HG03571 (cell line): ENCODE measurements around the gene CTDSP1.

Experiments
- ATAC-seq: cut with Tn5 transposase; IDR thresholded peaks from one replicate; pipeline ENCODE4 v1.9.1; 2021; ENCODE audit not compliant: unreplicated experiment

The CTDSP1 gene

DNA sequence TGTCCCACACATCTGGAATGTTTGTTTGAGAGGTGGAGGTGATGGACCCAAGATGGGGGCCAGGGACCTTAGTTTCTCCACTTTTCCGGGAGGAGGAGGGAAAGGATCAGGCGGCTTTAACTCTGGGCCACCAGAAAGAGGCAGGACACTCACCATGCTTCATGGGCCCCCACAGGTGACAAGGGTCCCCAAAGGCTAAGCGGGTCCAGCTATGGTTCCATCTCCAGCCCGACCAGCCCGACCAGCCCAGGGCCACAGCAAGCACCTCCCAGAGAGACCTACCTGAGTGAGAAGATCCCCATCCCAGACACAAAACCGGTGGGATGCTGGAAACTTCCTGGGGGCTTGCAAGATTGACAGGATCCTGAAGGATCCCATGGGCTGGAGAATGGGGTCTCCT lies 16.9 kb upstream of the CTDSP1 start:
- no peak for ATAC-seq

DNA sequence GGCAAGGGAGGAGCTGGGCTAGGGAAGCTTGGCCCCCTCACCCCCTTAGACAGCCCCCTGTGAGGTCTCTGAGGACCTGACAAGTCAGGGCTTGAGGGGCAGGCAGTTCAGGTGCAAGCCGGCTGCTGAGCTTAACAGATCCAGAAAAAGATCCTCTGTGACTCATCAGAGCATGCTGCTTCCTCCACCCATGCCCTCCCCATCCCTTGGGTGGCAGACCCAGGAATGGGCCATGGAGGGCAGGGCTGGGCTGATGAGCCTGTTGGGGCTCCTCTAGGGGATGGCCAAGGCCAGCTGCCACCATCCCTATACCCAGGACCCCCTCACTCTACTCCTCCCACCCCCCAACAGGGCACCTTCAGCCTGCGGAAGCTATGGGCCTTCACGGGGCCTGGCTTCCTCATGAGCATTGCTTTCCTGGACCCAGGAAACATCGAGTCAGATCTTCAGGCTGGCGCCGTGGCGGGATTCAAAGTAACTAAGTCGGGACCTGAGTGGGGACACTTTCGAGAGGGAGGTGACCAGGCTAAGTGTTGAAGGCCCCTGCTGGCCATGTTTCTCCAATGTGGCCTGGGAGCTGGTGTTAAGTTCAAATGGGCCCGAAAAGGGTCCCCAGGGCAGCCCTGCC lies 15.7 kb upstream of the CTDSP1 start:
- ATAC-seq = no peak

- ATAC-seq = no peak
Measured at GRCh38 chr2:218384975-218385374, 14.7 kb upstream of the CTDSP1 start.

DNA sequence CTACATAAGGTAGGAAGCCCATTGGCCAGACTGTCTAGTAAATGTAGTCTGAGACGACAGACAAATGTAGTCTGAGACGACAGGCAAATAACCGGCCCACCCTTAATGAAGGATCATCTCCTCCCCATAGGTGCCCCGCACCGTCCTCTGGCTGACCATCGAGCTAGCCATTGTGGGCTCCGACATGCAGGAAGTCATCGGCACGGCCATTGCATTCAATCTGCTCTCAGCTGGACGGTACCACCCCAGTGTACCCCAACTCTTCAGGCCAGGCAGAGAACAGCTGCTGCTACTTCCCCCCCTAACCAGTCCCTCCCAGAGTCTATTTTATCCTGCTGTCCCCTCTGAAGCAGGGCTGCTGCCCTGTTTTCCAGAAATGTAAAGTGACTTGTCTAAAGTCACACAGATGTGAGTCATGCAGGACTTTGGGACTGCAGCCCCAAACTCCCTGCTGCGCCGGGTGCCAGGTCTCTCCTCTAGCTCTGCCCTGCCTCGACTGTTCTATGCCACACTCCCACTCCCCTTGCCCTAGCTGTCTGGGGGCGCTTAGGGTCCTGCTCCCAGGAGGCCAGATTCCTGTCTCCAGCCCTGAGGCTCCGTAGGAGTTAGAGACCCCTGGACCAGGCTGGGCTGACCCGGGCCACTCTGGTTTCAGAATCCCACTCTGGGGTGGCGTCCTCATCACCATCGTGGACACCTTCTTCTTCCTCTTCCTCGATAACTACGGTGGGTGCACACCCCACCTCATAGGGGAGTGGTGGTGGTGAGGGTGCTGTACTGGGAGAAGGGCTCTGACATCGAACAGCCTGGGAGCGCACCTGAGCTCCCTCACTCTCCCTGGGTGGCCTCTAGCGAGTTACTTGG lies 12.9 kb upstream of the CTDSP1 start:
- no peak for ATAC-seq

GRCh38 chr2:218387369-218388194 lies 12.1 kb upstream of the CTDSP1 start:
- ATAC-seq = no peak

DNA sequence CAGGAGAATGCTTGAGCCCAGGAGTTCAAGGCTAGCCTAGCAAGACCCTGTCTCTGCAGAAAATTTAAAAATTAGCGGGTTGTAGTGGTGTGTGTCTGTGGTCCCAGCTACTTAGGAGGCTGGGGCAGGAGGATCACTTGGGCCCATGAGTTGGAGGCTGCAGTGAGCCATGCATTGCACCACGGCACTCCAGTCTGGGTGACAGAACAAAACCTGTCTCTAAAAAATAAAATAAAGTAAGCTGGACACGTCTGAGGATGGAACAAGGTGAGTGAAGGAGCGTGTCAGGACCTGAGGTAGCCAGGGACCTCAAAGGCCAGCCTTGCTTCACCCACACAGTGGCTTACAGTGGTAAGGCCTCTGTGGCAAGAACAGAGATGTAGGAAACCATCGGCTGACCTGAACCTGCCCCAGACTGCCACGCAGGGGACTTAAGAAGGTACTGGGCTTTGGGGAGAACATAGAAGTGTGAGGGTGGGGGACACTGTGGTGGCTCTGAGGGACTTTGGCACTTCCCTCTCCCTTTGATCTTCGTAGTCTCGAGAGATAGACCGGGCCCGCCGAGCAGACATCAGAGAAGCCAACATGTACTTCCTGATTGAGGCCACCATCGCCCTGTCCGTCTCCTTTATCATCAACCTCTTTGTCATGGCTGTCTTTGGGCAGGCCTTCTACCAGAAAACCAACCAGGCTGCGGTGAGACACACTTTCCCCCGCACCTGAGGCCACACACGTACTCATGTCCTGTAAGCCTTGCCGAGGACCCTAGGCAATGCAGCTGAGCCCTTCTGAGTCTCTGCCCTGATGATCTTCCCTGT lies 10.1 kb upstream of the CTDSP1 start:
- ATAC-seq = no peak

GRCh38 chr2:218391202-218391601 lies 8.5 kb upstream of the CTDSP1 start:
- no peak for ATAC-seq

DNA sequence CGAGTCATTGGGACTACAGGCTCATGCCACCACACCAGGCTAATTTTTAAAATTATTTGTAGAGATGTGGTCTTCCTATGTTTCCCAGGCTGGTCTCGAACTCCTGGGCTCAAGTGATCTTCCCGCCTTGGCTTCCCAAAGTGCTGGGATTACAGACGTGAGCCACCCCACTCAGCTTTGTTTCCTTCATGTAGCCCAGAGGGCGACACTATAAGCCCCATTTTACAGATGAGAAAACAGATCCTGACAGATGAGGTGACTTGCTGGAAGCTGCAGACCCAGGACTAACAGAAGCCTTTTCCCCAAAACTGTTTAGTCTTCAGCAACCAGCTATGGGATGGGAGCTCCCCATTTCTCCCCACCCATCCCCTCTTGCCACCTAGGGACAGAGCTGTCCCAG lies 7.2 kb upstream of the CTDSP1 start:
- ATAC-seq = no peak

- no peak for ATAC-seq
Measured at GRCh38 chr2:218392891-218393462, 6.7 kb upstream of the CTDSP1 start.

DNA sequence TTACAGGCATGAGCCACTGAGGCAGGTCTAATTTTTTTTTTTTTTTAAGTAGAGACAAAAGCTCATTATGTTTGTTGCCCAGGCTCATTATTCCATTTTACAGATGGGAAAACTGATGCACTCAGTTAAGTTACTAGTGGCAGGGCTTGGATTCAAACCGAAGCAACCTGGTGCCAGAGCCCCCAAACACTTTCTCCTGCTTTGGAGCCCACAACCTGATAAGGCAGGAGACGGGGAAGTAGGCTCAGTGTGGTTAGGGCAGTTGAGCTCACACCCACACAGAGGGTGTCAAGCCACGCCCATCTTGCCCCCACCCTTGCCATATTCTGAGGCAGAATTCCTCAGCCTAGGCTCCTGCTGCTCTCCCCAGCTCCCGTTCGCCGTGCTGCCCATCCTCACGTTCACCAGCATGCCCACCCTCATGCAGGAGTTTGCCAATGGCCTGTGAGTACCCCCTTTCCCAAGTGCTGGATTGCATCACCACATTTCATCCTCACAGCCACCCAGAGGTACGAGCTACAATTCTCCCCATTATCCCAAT lies 5.8 kb upstream of the CTDSP1 start:
- ATAC-seq = no peak

DNA sequence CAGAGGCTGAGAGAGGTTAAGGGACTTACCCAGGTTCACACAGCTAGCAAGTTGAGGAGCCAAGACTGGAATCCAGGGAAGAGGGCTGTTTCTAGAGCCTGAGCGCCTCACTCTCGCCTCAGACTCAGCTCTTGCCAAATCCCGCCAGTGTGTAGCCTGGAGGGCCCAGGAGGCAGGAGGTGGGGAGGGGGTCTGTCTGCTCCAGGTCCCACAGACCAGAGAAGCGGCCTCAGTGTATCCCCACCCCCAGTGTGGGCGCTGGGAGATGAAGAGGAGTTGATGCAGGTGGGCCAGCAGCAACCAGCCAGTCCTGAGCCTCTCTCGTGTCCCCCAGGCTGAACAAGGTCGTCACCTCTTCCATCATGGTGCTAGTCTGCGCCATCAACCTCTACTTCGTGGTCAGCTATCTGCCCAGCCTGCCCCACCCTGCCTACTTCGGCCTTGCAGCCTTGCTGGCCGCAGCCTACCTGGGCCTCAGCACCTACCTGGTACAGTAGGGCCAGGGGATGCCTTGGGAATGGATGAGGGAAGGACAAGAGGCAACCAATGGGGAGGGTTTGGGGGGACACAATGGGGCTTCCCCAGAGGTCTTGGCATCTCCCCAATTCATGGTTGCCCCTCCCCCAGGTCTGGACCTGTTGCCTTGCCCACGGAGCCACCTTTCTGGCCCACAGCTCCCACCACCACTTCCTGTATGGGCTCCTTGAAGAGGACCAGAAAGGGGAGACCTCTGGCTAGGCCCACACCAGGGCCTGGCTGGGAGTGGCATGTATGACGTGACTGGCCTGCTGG lies 5.2 kb upstream of the CTDSP1 start:
- ATAC-seq = no peak

GRCh38 chr2:218395090-218395444 lies 4.6 kb upstream of the CTDSP1 start:
- no peak for ATAC-seq

DNA sequence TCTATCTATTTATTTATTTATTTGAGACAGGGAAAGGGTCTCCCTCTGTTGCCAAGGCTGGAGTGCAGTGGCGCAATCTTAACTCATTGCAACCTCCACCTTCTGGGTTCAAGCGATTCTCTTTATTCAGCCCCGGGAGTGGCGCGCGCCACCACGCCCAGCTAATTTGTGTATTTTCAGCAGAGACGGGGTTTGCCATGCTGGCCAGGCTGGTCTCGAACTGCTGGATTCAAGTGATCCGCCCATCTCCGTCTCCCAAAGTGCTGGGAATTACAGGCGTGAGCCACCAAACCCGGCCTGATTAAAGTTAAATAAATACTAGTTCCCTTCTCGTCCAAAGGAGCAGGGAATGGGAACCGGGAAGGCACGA lies 4.2 kb upstream of the CTDSP1 start:
- ATAC-seq = no peak

GRCh38 chr2:218395826-218396687 lies 3.6 kb upstream of the CTDSP1 start:
- peak; percentile 37 for ATAC-seq

DNA sequence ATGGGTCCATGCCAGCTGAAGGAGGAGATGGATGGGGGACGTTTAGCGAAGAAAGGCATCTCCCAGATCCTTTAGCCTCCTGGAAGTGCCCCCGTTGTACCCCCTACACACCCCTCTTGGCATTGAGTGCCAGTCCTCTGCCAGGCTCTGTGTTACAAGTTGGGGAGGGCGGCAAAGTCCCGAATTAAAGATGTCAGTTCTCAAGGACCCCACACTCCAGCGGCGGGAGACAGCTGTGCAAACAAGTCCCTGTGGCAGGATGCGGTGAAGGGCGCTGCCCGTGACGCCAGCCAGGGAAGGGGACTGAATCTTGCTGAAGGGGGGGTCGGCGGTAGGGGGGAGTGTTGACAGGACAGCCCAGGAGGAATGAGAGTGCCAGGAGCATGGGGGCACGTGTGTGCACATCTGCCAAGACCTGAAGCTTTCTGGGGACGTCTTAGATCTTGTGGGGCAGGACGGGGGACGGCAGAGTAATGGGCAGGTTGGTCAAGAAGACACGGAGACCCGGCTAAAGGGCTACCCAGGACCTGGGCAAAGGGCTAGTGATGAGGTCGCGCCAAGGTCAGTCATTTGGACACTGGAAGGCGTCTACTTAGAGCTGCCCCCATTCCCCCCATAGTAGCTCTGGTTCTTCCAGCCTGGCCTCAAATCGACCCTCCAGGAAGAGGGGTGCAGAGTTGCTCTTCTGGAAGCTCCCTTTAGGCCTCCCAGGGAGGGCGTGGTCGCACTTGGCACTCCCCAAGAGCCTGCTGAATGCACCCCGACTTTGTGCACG lies 2.8 kb upstream of the CTDSP1 start:
- ATAC-seq = no peak

DNA sequence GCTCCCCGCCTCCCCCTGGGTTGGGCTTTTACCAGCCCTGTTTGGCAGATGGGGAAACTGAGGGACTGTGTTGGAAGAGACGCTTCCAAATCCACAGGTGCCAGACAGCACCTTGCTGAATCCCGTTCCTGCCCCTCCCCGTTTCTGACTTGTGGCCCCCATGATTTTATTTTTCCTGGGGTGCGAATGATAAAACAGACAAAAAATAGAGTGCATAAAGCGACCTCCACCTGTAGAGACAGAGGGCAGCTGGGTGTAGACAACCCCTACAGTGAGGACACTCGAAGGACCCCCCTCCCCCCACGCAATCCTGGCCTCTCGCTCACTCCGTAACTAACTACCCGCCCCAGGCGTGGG lies 2.2 kb upstream of the CTDSP1 start:
- no peak for ATAC-seq

GRCh38 chr2:218397820-218398436 lies 1.7 kb upstream of the CTDSP1 start:
- ATAC-seq = peak; percentile 28
